Prostate gland (tissue), 2 donors: ENCODE data around the gene GBX1. TPM values are rescaled to one million over a fixed set of nuclear protein-coding genes. Genes with fewer than 3 reads are reported as not detected.

Experiments used
- DNase-seq: peaks from one replicate; pipeline ENCODE4 v3.0.0-alpha.2; 2019; ENCODE audit warnings: low spot score
- H3K27ac ChIP-seq, 2 donors: fragments of 200-600 bp; sonication (generic); 2 replicates each; pipeline ENCODE4 v1.5.1; 2017 to 2019
- H3K27me3 ChIP-seq: fragments of 200-600 bp; sonication (generic); replicated peaks from 2 replicates; pipeline ENCODE4 v1.5.1; 2019; ENCODE audit not compliant: insufficient read depth
- H3K36me3 ChIP-seq, 2 donors: fragments of 200-600 bp; sonication (generic); 1 replicate in 1 of 2; 2 replicates in 1 of 2; pipeline versions ENCODE4 v1.5.1 to v1.8.1; 2017 to 2019
- H3K4me1 ChIP-seq: fragments of 200-600 bp; sonication (generic); replicated peaks from 2 replicates; pipeline ENCODE4 v1.5.1; 2019
- H3K4me3 ChIP-seq, 2 donors: fragments of 200-600 bp; sonication (generic); 2 replicates each; pipeline ENCODE4 v1.5.1; 2017 to 2019
- H3K9me3 ChIP-seq: fragments of 200-600 bp; sonication (generic); 2 replicates; pipeline ENCODE4 v1.5.1; 2017
- POLR2A ChIP-seq: fragments of 450-650 bp; IDR thresholded peaks from one replicate; pipeline ENCODE4 v1.6.1; 2016; ENCODE audit warnings: antibody characterized with exemption, mild to moderate bottlenecking
- POLR2AphosphoS5 ChIP-seq: sonication (generic); formaldehyde crosslinking; IDR thresholded peaks from one replicate; pipeline ENCODE4 v1.6.1; 2017; ENCODE audit warnings: antibody characterized with exemption
- WGBS: methylation state at CpG from one replicate; pipeline ENCODE4 v1.1.5; 2018; 5-methylcytosine and 5-hydroxymethylcytosine counted together
- intact Hi-C: fragments of 100-400 bp; cut with DNase I; formaldehyde crosslinking; loops from one replicate; pipeline ENCODE4 v1.14.2; 2022
- total RNA-seq, 2 donors: library from RNA; depleted of rRNA; stranded (reverse); fragments of >200 nt; gene quantifications; one replicate each; pipeline ENCODE4 v1.1.0, GENCODE V29; 2016
- TF ChIP-seq, protein P1 (sequence below), 4 experiments: fragments of 200-600 bp in 2 of 4; fragments of 450-650 bp in 2 of 4; sonication (generic) in 2 of 4; IDR thresholded peaks; 1 replicate in 3 of 4; 2 replicates in 1 of 4; pipeline ENCODE4 v1.5.1; 2016 to 2019; ENCODE audit warnings: antibody characterized with exemption in 4 of 4, mild to moderate bottlenecking in 2 of 4, moderate library complexity in 2 of 4

Gene GBX1
- total RNA-seq, 2 donors from 2014 or later: not detected

DNA sequence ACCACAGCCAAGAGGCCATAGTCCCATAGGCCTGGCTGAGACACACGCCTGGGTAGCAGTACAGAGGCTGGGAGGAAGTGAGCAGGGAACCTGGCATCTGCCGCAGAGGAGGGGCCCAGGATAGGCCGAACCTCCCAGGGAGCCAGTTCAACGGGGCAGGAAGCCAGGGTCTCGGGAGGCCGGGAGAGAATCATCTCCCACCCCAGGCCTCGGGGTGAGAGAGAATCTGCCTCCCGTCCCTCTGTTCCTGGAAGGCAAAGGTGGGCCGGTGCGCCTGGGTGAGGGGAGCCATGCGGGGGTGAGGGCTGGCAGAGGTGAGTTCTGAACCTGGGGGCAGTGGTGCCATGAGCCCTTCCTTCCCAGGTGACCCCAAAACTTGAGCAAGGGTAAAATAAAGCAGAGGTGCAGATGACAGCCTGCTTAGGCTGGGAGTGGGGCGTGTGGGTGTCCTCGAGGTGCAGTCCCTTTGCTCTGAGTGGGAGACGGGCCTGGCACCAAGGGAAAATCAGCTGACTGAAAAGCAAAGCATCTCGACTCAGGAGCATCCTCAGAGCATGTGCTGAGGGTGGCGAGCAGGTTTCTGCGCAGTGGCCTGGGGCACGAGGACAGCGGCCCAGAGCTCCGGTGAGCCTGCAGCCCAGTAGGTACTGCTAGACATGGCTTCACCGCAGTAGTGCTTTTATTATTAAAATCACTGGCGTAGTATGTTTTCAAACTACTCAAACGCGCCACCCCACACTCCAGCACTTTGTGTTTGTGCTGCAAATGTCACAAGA lies 65.7 kb downstream of the GBX1 start:
- Histone ChIP-seq H3K4me3 (no peak overlapping the region), H3K36me3 (no peaks in the 10 kb centered on the region), H3K4me1 (no peaks in the 10 kb centered on the region), H3K27me3 (no peaks in the 10 kb centered on the region), H3K27ac (no peak overlapping the region), H3K9me3 (no peaks in the 10 kb centered on the region)
- TF ChIP-seq, protein P1, sequence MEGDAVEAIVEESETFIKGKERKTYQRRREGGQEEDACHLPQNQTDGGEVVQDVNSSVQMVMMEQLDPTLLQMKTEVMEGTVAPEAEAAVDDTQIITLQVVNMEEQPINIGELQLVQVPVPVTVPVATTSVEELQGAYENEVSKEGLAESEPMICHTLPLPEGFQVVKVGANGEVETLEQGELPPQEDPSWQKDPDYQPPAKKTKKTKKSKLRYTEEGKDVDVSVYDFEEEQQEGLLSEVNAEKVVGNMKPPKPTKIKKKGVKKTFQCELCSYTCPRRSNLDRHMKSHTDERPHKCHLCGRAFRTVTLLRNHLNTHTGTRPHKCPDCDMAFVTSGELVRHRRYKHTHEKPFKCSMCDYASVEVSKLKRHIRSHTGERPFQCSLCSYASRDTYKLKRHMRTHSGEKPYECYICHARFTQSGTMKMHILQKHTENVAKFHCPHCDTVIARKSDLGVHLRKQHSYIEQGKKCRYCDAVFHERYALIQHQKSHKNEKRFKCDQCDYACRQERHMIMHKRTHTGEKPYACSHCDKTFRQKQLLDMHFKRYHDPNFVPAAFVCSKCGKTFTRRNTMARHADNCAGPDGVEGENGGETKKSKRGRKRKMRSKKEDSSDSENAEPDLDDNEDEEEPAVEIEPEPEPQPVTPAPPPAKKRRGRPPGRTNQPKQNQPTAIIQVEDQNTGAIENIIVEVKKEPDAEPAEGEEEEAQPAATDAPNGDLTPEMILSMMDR (IDR thresholded peaks at IDR 0.05): no peak
- no peak for TF ChIP-seq POLR2A
- TF ChIP-seq POLR2AphosphoS5: no peak
- 84% methylated on average over 24 of the region's 24 CpGs for WGBS
- DNase-seq: no peak
- intact Hi-C loops: no loop called here

DNA sequence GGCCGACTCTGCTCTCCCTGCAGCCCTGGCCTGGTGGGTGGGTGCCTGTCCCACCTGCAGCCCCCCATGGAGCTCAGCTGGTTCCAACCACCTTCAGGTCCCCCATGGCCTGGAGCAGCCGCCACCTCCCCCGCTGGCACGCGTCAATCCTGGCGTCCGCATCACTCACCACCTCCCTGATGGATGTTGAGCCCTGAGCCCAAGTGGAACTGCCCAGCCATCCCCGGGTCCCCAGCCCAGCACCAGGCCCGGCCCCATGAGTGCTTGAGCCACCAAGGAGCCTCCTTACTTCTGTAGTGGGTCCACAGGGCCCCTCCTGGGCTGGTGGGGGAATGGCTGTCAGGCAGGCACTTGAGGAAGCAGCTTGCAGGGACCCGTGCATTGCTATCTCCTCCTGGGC lies 66.6 kb downstream of the GBX1 start:
- no peaks in the 10 kb centered on the region for H3K36me3 ChIP-seq
- H3K27me3 ChIP-seq: no peaks in the 10 kb centered on the region
- no peak overlapping the region for H3K27ac ChIP-seq
- no peak overlapping the region for H3K4me3 ChIP-seq
- intact Hi-C loops: no loop called here
- H3K9me3 ChIP-seq: no peaks in the 10 kb centered on the region
- DNase-seq: no peak
- 87% methylated on average over 10 of the region's 10 CpGs for WGBS
- no peaks in the 10 kb centered on the region for H3K4me1 ChIP-seq
- no peak for TF ChIP-seq POLR2A
- TF ChIP-seq, protein P1 (IDR thresholded peaks at IDR 0.05): no peak
- no peak for TF ChIP-seq POLR2AphosphoS5

DNA sequence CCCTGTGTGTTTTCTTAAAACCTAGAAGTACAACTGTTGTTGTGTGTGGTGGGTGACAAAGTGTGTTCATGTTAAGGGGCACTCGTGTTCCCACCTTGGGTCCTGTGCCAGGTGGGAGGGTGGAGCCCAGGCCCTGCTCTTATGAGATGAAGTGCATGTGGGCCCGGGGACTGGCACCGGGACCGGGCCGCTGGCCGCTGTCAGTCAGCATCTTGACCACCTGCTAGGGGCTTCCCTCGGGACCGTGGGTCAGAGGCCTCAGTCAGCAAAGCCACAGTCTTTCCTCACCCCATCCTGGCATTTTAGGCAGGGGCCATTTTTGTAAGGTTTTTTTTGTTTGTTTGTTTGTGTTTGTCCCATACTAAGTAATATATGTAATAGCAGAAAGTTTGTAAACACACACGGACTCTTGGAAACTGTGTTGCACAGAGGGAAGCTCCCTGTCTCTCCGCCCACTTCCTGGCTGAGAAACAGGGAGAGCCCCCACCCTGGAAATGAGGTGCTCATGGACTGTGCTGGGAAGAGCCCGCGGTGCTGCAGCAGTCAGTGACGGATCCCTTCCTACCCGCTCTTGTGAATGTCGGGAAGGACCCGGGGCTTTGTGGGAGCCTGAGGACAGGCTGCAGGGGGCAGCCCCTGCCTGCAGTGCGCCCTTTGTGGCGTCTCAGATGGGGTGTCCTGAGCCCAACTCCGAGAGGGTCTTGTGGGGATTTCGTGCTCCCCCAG lies 67.8 kb downstream of the GBX1 start:
- H3K27ac ChIP-seq: no peak overlapping the region
- no peaks in the 10 kb centered on the region for H3K27me3 ChIP-seq
- H3K4me1 ChIP-seq: no peaks in the 10 kb centered on the region
- no peaks in the 10 kb centered on the region for H3K9me3 ChIP-seq
- no peaks in the 10 kb centered on the region for H3K36me3 ChIP-seq
- intact Hi-C loops: no loop called here
- no peak overlapping the region for H3K4me3 ChIP-seq
- TF ChIP-seq POLR2A (no peak), POLR2AphosphoS5 (no peak)
- TF ChIP-seq, protein P1 (IDR thresholded peaks at IDR 0.05): no peak
- 67% methylated on average over 20 of the region's 20 CpGs for WGBS
- DNase-seq: no peak

Other genes with a start within 250 kb of the GBX1 start
- 100 to 1,000 TPM in 1 of 2 donors, 10 to 100 TPM in 1; 10.1 to 184 TPM for gene KCNH2, start 189.4 kb downstream of the GBX1 start, total RNA-seq
- gene NOS3, start 176.7 kb downstream of the GBX1 start, total RNA-seq: 10 to 100 TPM in 1 of 2 donors, 1 to 10 TPM in 1; 6.1 to 10.4 TPM
- gene ATG9B, start 143.2 kb downstream of the GBX1 start, total RNA-seq: 1 to 10 TPM in 1 of 2 donors, under 1 TPM in 1; 0.18 to 7.1 TPM
- gene ABCB8, start 139.2 kb downstream of the GBX1 start, total RNA-seq: 10 to 100 TPM; 26.4 to 50.6 TPM
- 10 to 100 TPM in 1 of 2 donors, 1 to 10 TPM in 1; 1.7 to 11.0 TPM for gene ASIC3, start 119.2 kb downstream of the GBX1 start, total RNA-seq
- 10 to 100 TPM; 13.1 to 18.5 TPM for gene CDK5, start 109.8 kb downstream of the GBX1 start, total RNA-seq
- gene SLC4A2, start 108.1 kb downstream of the GBX1 start, total RNA-seq: 100 to 1,000 TPM in 1 of 2 donors, 10 to 100 TPM in 1; 77.1 to 141 TPM
- gene FASTK, start 86.9 kb downstream of the GBX1 start, total RNA-seq: 100 to 1,000 TPM; 107 to 122 TPM
- gene TMUB1, start 84.2 kb downstream of the GBX1 start, total RNA-seq: 10 to 100 TPM; 79.8 to 99.4 TPM
- gene AGAP3, start 81.2 kb downstream of the GBX1 start, total RNA-seq: 100 to 1,000 TPM in 1 of 2 donors, 10 to 100 TPM in 1; 80.3 to 112 TPM
- not detected for gene ASB10, start 19.6 kb upstream of the GBX1 start, total RNA-seq
- gene H2BK1, start 42.8 kb upstream of the GBX1 start, total RNA-seq: 1 to 10 TPM in 1 of 2 donors, not detected in 1; 3.0 TPM
- 10 to 100 TPM; 23.3 to 33.3 TPM for gene ABCF2, start 59.5 kb upstream of the GBX1 start, total RNA-seq
- gene CHPF2, start 64.8 kb upstream of the GBX1 start, total RNA-seq: 10 to 100 TPM; 40.2 to 72.9 TPM
- 100 to 1,000 TPM in 1 of 2 donors, 10 to 100 TPM in 1; 35.6 to 108 TPM for gene SMARCD3, start 81.0 kb upstream of the GBX1 start, total RNA-seq
- 10 to 100 TPM; 46.4 to 53.7 TPM for gene NUB1, start 174.1 kb upstream of the GBX1 start, total RNA-seq
- 10 to 100 TPM in 1 of 2 donors, 1 to 10 TPM in 1; 3.6 to 12.8 TPM for gene WDR86, start 242.3 kb upstream of the GBX1 start, total RNA-seq